GM18867 (cell line): ENCODE results near the gene NLGN1.
"Not testable (repeated sequence)": the region's sequence is repeated elsewhere in the genome, so short reads cannot be mapped to it uniquely, and the experiment has no call there.

Experiments
- ATAC-seq: cut with Tn5 transposase; IDR thresholded peaks from one replicate; pipeline ENCODE4 v1.9.1; 2021; ENCODE audit warnings: mild to moderate bottlenecking, moderate library complexity; ENCODE audit not compliant: unreplicated experiment

Gene NLGN1

GRCh38 chr3:173397161-173398110, at the start of gene NLGN1:
Gene NLGN1 (plus strand): TSS chr3:173397744.
- no peak for ATAC-seq

DNA sequence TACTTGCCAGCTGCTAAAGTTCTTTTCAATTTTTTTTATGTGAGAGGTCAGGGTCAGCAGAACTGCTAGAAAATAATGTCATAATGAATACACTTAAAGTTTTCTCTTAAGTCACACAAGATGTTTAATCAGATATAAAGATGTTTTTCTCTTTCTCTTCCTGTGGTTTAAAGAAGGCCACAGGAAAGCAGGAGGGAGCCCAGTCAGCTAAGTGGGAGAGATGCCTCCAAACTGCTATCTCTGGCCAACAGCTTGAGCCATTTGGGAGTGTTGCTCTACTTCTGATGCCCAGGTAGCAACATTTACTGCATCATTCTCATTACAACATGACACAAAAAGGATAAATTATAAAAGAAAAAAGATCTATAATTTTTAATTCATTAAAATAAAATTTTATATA, 45.7 kb upstream of the NLGN1 start:
- ATAC-seq = no peak

DNA sequence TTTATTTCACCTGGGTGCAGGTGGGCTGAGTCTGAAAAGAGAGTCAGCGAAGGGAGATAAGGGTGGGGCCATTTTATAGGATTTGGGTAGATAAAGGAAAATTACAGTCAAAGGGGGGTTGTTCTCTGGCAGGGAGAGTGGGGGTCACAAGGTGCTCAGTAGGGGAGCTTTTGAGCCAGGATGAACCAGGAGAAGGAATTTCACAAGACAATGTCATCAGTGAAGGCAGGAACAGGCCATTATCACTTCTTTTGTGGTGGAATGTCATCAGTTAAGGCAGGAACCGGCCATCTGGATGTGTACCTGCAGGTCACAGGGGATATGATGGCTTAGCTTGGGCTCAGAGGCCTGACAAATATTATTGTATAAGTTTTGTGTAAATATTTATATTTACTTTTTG, 44.4 kb upstream of the NLGN1 start:
- not testable (repeated sequence) for ATAC-seq

- ATAC-seq = no peak
Observed at GRCh38 chr3:173354124-173354523, 43.4 kb upstream of the NLGN1 start.

- no peak for ATAC-seq
Observed at GRCh38 chr3:173371848-173372487, 25.6 kb upstream of the NLGN1 start.

DNA sequence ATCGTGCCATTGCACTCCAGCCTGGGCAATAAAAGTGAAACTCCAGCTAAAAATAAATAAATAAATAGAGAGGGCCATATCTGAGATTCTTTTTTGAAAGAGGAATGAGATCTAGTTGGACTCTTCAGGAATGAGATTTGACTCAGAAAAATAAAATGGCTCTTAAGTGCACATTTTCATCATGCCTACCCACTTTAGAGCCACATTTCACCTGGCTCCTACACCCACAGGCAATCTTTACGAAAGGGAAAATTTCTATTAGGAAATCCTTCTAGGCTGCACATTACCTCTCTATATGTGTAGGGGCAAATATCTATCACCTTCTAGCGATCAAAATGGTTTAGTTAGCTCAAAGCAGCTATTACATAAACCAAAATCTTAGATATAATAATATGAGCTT, 16.9 kb upstream of the NLGN1 start:
- ATAC-seq = no peak

- ATAC-seq = not testable (repeated sequence)
Observed at GRCh38 chr3:173381936-173382335, 15.6 kb upstream of the NLGN1 start.

GRCh38 chr3:173395073-173395411, 2.5 kb upstream of the NLGN1 start:
- ATAC-seq = peak; percentile 34

DNA sequence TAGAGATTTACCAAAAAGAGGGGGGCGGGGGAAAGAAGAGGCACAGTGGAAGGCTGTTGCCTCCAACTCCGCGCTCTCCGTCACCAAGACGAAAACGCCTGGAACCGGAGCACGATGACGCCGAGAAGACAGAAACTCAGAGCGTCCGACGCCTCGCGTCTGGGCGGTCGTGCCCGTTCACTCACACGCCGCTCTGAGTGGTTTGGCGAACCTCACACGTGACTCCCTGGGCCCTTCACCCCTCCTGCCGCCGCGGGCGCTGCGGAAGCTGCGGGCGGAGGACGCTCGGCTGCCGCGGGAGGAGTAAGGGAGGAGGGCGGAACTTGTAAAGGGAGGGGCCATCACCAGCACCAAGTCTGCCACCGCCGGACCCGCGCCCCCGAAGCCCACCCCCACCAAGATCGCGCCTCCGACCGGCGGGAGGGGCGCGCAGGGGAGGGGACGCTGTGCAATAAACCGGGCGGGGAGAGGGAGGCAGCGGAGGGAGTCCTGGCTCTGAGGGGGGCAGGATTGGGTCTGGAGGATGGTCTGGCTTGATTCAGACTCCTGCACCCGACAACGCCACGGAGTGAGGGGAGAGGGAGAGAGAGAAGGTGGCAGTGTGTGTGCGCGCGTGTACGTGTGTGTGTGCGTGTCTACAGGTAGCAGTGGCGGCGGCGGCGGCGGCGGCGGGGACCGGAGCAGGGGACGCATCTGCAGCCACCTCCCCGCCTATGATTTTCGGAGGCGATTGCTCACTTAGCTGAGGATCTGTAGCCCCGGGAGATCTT, 1.9 kb upstream of the NLGN1 start:
- ATAC-seq = peak; percentile 77

GRCh38 chr3:173396191-173397041, 1.1 kb upstream of the NLGN1 start:
- no peak for ATAC-seq

GRCh38 chr3:173398111-173398479, 551 bp downstream of the NLGN1 start:
- ATAC-seq = no peak

DNA sequence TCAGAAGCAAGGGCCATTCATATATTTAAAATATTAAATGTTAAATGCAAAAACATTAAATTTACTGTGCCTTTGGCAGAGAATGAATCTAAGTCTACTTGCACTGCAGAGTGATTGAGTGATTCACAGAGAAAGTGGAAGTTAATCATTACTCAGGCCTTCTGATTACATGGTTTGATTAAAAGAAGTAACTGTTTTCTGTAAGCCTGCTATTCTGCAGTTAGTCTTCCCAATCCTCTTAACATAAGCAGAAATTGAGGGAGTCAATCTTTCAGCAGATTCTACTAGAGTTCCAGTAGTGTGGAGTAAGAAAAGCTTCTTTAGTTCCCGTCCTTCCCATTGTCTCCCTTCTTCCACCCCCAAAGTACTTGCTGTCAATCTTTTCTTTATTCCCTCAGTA, 1.5 kb downstream of the NLGN1 start:
- no peak for ATAC-seq

GRCh38 chr3:173401369-173401768, 3.8 kb downstream of the NLGN1 start:
- no peak for ATAC-seq

DNA sequence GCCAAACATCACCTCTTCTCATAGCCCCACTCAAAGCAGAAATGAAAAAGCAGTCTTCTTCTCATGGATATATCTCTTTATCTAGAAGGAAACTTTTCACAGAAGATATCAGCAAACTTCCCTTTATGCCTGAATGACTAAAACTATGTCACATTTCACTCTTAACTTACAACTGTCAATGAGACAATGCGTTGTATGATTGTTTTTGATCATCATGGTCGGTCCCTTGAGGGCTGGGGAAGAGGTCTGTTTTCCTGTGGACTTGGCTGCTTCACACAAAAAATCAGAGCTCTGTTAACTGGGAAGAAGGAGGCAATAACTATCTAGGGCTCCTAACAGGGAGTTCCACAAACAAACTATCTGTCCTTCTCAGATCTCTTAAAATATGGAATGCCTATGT, 5.1 kb downstream of the NLGN1 start:
- ATAC-seq = no peak

- no peak for ATAC-seq
Observed at GRCh38 chr3:173403376-173403775, 5.8 kb downstream of the NLGN1 start.

DNA sequence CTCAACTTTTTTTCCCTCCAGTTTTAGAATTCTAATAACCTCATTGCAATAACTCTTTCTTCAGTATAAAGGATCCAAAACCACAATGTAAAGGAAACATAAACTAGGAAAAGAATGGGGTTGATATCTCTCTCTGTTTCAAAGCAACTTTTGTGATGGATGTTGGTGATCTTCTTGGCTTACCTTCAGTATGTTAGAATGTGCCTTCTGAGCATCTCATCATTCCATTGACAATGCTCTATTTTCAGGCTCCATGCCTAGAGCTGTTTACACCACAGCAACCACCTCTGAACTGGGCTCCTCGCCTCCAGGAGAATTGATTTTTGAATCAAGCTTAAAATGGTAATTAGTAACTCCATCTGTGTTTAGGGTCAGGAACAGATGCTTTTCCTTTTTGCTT, 6.6 kb downstream of the NLGN1 start:
- ATAC-seq = no peak

GRCh38 chr3:173410436-173410835, 12.9 kb downstream of the NLGN1 start:
- ATAC-seq = no peak

DNA sequence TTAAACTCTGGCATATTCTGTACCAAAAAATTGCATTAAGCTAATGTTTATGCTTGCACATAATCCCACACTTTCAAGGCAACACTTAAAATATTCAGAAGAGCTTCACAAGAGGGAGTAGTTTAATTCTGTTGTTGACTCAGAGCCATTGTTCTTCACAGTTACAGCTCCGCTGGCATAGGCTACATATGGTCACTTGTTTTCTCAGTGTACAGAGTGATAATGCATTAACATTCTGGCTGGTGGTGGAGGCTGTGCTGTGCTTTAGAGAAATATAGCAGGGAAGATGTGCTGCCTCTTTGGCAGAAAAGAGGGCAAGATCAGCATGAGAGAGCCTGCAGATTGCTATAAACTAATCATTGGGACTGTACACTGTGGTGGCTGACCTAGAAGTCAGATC, 13.3 kb downstream of the NLGN1 start:
- no peak for ATAC-seq

- ATAC-seq = no peak
Observed at GRCh38 chr3:173411375-173411973, 13.9 kb downstream of the NLGN1 start.

DNA sequence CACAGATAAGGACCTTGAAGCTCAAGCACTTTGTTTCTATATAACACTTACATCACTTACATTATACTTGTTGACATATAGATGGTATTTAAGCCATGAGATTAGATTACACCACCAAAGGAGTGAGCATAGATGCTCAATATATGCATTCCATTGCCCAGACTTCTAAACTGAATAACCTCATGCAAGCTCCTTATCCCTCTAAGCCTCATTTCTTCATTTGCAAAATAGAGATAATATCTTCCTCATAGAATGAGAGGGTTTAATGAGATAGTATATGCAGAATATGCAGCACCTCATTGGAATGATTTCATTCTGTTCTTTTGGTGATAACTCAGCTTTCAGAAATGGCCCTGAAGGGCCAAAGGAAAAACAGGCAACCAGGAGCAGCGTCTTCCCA, 18.5 kb downstream of the NLGN1 start:
- no peak for ATAC-seq
